Urinary bladder (tissue), 4 donors: ENCODE results near the gene SH2D4B. TPM values are rescaled to one million over a fixed set of nuclear protein-coding genes. Genes with fewer than 3 reads are reported as not detected.

Source experiments
- DNase-seq: peaks from one replicate; pipeline ENCODE4 v3.0.0-alpha.2; 2015; ENCODE audit errors: extremely low spot score
- H3K27ac ChIP-seq: one replicate; pipeline ENCODE4 v1.5.1; 2013; ENCODE audit warnings: low read depth, mild to moderate bottlenecking, moderate library complexity
- H3K36me3 ChIP-seq: one replicate; pipeline ENCODE4 v1.6.1; 2013; ENCODE audit warnings: mild to moderate bottlenecking, moderate library complexity; ENCODE audit not compliant: insufficient read depth
- H3K4me1 ChIP-seq: one replicate; pipeline ENCODE4 v1.6.1; 2013; ENCODE audit warnings: mild to moderate bottlenecking, moderate library complexity; ENCODE audit not compliant: insufficient read depth
- H3K4me3 ChIP-seq: one replicate; pipeline ENCODE4 v1.5.1; 2013; ENCODE audit warnings: low read depth, low read length
- WGBS: extraction: QIAGEN DNeasy Blood & Tissue Kit; methylation state at CpG from one replicate; pipeline ENCODE4 v1.1.7; 2013; 5-methylcytosine and 5-hydroxymethylcytosine counted together
- polyA plus RNA-seq: library from polyadenylated mRNA; stranded (reverse); fragments of 200-250 nt; gene quantifications from one replicate; pipeline ENCODE4 v1.2.3, GENCODE V29; 2013
- total RNA-seq: library from RNA; depleted of rRNA; stranded (reverse); fragments of >200 nt; gene quantifications from one replicate; pipeline ENCODE4 v1.2.3, GENCODE V29; 2014
- donor health status: healthy with polysubstance abuse.
- donor health status: healthy.

Gene SH2D4B
- total and polyA plus RNA-seq, 2 donors = 0.16 TPM; not detected in 1

- DNase-seq = no peak
These were observed 143.4 kb downstream of the SH2D4B start for GRCh38 chr10:80681142-80681541.

GRCh38 chr10:80684259-80684658 is 146.6 kb downstream of the SH2D4B start:
- WGBS = 59% methylated on average over 1 of the region's 1 CpG
- H3K36me3 ChIP-seq = no peaks in the 10 kb centered on the region
- no peak for DNase-seq
- H3K4me1 ChIP-seq = no peaks in the 10 kb centered on the region
- no peak overlapping the region for H3K4me3 ChIP-seq
- no peak overlapping the region for H3K27ac ChIP-seq

More at GRCh38 chr10:80681142-80681541, 143.4 kb downstream of the SH2D4B start:
- H3K4me1 ChIP-seq = no peaks in the 10 kb centered on the region
- H3K27ac ChIP-seq = no peak overlapping the region
- WGBS = 79% methylated on average over 1 of the region's 1 CpG
- no peak overlapping the region for H3K4me3 ChIP-seq
- no peaks in the 10 kb centered on the region for H3K36me3 ChIP-seq

GRCh38 chr10:80685355-80685754 is 147.7 kb downstream of the SH2D4B start:
- Histone ChIP-seq H3K36me3 (no peaks in the 10 kb centered on the region), H3K4me1 (no peaks in the 10 kb centered on the region), H3K4me3 (no peak overlapping the region), H3K27ac (no peak overlapping the region)
- WGBS = 83% methylated on average over 4 of the region's 4 CpGs
- no peak for DNase-seq

GRCh38 chr10:80686734-80687475 is 149.2 kb downstream of the SH2D4B start:
- whole genome bisulfite sequencing = 83% methylated on average over 6 of the region's 6 CpGs
- no peaks in the 10 kb centered on the region for H3K36me3 ChIP-seq
- no peak overlapping the region for H3K27ac ChIP-seq
- no peak overlapping the region for H3K4me3 ChIP-seq
- no peaks in the 10 kb centered on the region for H3K4me1 ChIP-seq
- no peak for DNase-seq

GRCh38 chr10:80687476-80687789 is 149.7 kb downstream of the SH2D4B start:
- DNase-seq = no peak
- Histone ChIP-seq H3K27ac (no peak overlapping the region), H3K4me1 (no peaks in the 10 kb centered on the region), H3K36me3 (no peaks in the 10 kb centered on the region), H3K4me3 (no peak overlapping the region)
- WGBS = 86% methylated on average over 1 of the region's 1 CpG

- Histone ChIP-seq H3K4me1 (no peaks in the 10 kb centered on the region), H3K27ac (no peak overlapping the region)
- DNase-seq = no peak
These were observed 152.7 kb downstream of the SH2D4B start for GRCh38 chr10:80690434-80690833.

GRCh38 chr10:80691441-80691840 is 153.7 kb downstream of the SH2D4B start:
- no peaks in the 10 kb centered on the region for H3K36me3 ChIP-seq
- no peak overlapping the region for H3K4me3 ChIP-seq
- DNase-seq = no peak
- H3K4me1 ChIP-seq = no peaks in the 10 kb centered on the region
- no peak overlapping the region for H3K27ac ChIP-seq

More at GRCh38 chr10:80690434-80690833, 152.7 kb downstream of the SH2D4B start:
- Histone ChIP-seq H3K36me3 (no peaks in the 10 kb centered on the region), H3K4me3 (no peak overlapping the region)

- Histone ChIP-seq H3K4me3 (no peak overlapping the region), H3K4me1 (no peaks in the 10 kb centered on the region), H3K36me3 (no peaks in the 10 kb centered on the region), H3K27ac (no peak overlapping the region)
- DNase-seq = no peak
- WGBS = 93% methylated on average over 3 of the region's 3 CpGs
These were observed 155.9 kb downstream of the SH2D4B start for GRCh38 chr10:80693565-80693964.

- H3K4me3 ChIP-seq = no peak overlapping the region
- no peak overlapping the region for H3K27ac ChIP-seq
- no peaks in the 10 kb centered on the region for H3K36me3 ChIP-seq
- no peak for DNase-seq
- no peaks in the 10 kb centered on the region for H3K4me1 ChIP-seq
- WGBS = 88% methylated on average over 5 of the region's 5 CpGs
These were observed 157.2 kb downstream of the SH2D4B start for GRCh38 chr10:80694930-80695329.

Other genes with a start within 250 kb of the SH2D4B start
- gene MAT1A, start 248.2 kb upstream of the SH2D4B start, total RNA-seq = not detected
- gene MAT1A, start 248.2 kb upstream of the SH2D4B start, polyA plus RNA-seq = 0.37 TPM
- gene DYDC1, start 181.1 kb upstream of the SH2D4B start, total RNA-seq = not detected
- not detected for gene DYDC1, start 181.1 kb upstream of the SH2D4B start, polyA plus RNA-seq
- gene DYDC2, start 181.1 kb upstream of the SH2D4B start, total RNA-seq = not detected
- gene DYDC2, start 181.1 kb upstream of the SH2D4B start, polyA plus RNA-seq = not detected
- 52.9 TPM for gene PRXL2A, start 129.4 kb upstream of the SH2D4B start, total RNA-seq
- 59.1 TPM for gene PRXL2A, start 129.4 kb upstream of the SH2D4B start, polyA plus RNA-seq
- gene TSPAN14, start 83.6 kb upstream of the SH2D4B start, total RNA-seq = 26.4 TPM
- 65.1 TPM for gene TSPAN14, start 83.6 kb upstream of the SH2D4B start, polyA plus RNA-seq